B cell (primary cell): ENCODE data around the gene RBKS. TPM values are rescaled to one million over a fixed set of nuclear protein-coding genes. Genes with fewer than 3 reads are reported as not detected.

Source experiments
- ATAC-seq: fragments of 200-7000 bp; cut with Tn5 transposase; one replicate; pipeline ENCODE4 v1.10.0; 2021; ENCODE audit warnings: low read depth, mild to moderate bottlenecking, moderate number of reproducible peaks, moderate library complexity
- CTCF ChIA-PET: fragments of 350-600 bp; sonication (Branson Sonifier 250); formaldehyde crosslinking; loops from one replicate; lab custom pipeline; 2021; ENCODE audit warnings: antibody characterized with exemption, inconsistent platforms; lab: Charles Lee
- POLR2A ChIA-PET: fragments of 350-600 bp; sonication (Branson Sonifier 250); formaldehyde crosslinking; loops from one replicate; lab custom pipeline; 2021; ENCODE audit warnings: antibody characterized with exemption; lab: Charles Lee
- DNase-seq: peaks from one replicate; pipeline ENCODE4 v3.0.0; 2013
- H2AFZ ChIP-seq: 2 replicates; pipeline ENCODE4 v1.6.1; 2012; ENCODE audit warnings: mild to moderate bottlenecking, low read depth, low read length; ENCODE audit not compliant: insufficient read depth, poor library complexity, severe bottlenecking
- H3K27ac ChIP-seq, 2 donors: 1 replicate in 1 of 2; 2 replicates in 1 of 2; pipeline ENCODE4 v1.5.1; 2012 to 2013; ENCODE audit warnings: low read length in 2 of 2, mild to moderate bottlenecking in 2 of 2, moderate library complexity in 1 of 2
- H3K27me3 ChIP-seq, 4 experiments: fragments of 200-600 bp in 1 of 4; sonication (generic) in 1 of 4; replicated peaks in 1 of 4; 1 replicate in 2 of 4; 2 replicates in 2 of 4; pipeline versions ENCODE4 v1.6.1 to v1.7.0; 2013 to 2016; ENCODE audit warnings: low read length in 3 of 4, mild to moderate bottlenecking in 2 of 4, mixed read lengths in 1 of 4, moderate library complexity in 1 of 4; ENCODE audit not compliant: insufficient read depth in 4 of 4, control insufficient read depth in 3 of 4; ENCODE audit errors: control extremely low read depth in 1 of 4
- H3K36me3 ChIP-seq, 2 experiments: replicated peaks in 1 of 2; 1 replicate in 1 of 2; 2 replicates in 1 of 2; pipeline versions ENCODE4 v1.6.1 to v1.7.1; 2013; ENCODE audit warnings: low read length in 1 of 2; ENCODE audit not compliant: insufficient read depth in 2 of 2, control insufficient read depth in 1 of 2; ENCODE audit errors: control extremely low read depth in 1 of 2, extremely low read depth in 1 of 2
- H3K4me1 ChIP-seq, 2 donors: fragments of 200-600 bp in 1 of 2; sonication (generic) in 1 of 2; 1 replicate in 1 of 2; 2 replicates in 1 of 2; pipeline versions ENCODE4 v1.5.1 to v1.6.1; 2013 to 2017; ENCODE audit warnings: low read length in 2 of 2; ENCODE audit not compliant: control insufficient read depth in 2 of 2, insufficient read depth in 2 of 2
- H3K4me2 ChIP-seq: replicated peaks from 2 replicates; pipeline ENCODE3; 2012; ENCODE audit warnings: mild to moderate bottlenecking, low read depth, low read length; ENCODE audit not compliant: poor library complexity, severe bottlenecking
- H3K4me3 ChIP-seq, 5 experiments: fragments of 200-600 bp in 1 of 5; sonication (generic) in 1 of 5; 1 replicate in 3 of 5; 2 replicates in 2 of 5; pipeline versions ENCODE4 v1.5.1 to v1.7.0; 2011 to 2016; ENCODE audit warnings: low read length in 4 of 5, mild to moderate bottlenecking in 4 of 5, low read depth in 2 of 5, control low read depth in 1 of 5, moderate library complexity in 1 of 5; ENCODE audit not compliant: insufficient read depth in 1 of 5; ENCODE audit errors: control extremely low read depth in 1 of 5, extremely low read depth in 1 of 5
- H3K79me2 ChIP-seq: fragments of 200-600 bp; sonication (generic); one replicate; pipeline ENCODE4 v1.6.0; 2016; ENCODE audit warnings: low read length; ENCODE audit not compliant: control insufficient read depth, insufficient read depth
- H3K9ac ChIP-seq: fragments of 200-600 bp; sonication (generic); 2 replicates; pipeline ENCODE4 v1.6.1; 2017; ENCODE audit warnings: mild to moderate bottlenecking, low read length, moderate library complexity
- H3K9me3 ChIP-seq, 3 donors: one replicate each; pipeline versions ENCODE4 v1.6.1 to v1.7.1; 2013; ENCODE audit warnings: low read length in 2 of 3; ENCODE audit not compliant: control insufficient read depth in 2 of 3, insufficient read depth in 1 of 3; ENCODE audit errors: control extremely low read depth in 1 of 3
- H4K20me1 ChIP-seq: 2 replicates; pipeline ENCODE4 v1.6.0; 2012; ENCODE audit warnings: mild to moderate bottlenecking, low read length; ENCODE audit not compliant: insufficient read depth, control insufficient read depth, poor library complexity, severe bottlenecking
- H3K27ac Mint-ChIP-seq: one replicate; pipeline ENCODE4 v1.8.0; 2021; ENCODE audit warnings: mixed read lengths
- H3K27me3 Mint-ChIP-seq: one replicate; pipeline ENCODE4 v1.8.0; 2021; ENCODE audit warnings: mixed read lengths
- H3K4me1 Mint-ChIP-seq: one replicate; pipeline ENCODE4 v1.8.0; 2021; ENCODE audit warnings: mixed read lengths
- H3K4me3 Mint-ChIP-seq: one replicate; pipeline ENCODE4 v1.8.0; 2021; ENCODE audit warnings: mixed read lengths
- H3K9me3 Mint-ChIP-seq: one replicate; pipeline ENCODE4 v1.8.0; 2022; ENCODE audit warnings: mixed read lengths; ENCODE audit not compliant: insufficient read depth
- CTCF ChIP-seq: fragments of 200-600 bp; IDR thresholded peaks from one replicate; pipeline ENCODE4 v1.8.0; 2022; ENCODE audit warnings: antibody characterized with exemption, mild to moderate bottlenecking
- EZH2 ChIP-seq: IDR thresholded peaks from 2 replicates; pipeline ENCODE4 v1.6.1; 2012; ENCODE audit warnings: borderline replicate concordance, low read depth, mild to moderate bottlenecking, moderate library complexity, low read length; ENCODE audit not compliant: insufficient read depth, poor library complexity, severe bottlenecking
- WGBS: methylation state at CpG from one replicate; pipeline ENCODE4 v1.1.5; 2013; ENCODE audit warnings: missing lambda C conversion rate; ENCODE audit not compliant: insufficient coverage; 5-methylcytosine and 5-hydroxymethylcytosine counted together
- intact Hi-C: fragments of 100-400 bp; cut with micrococcal nuclease; formaldehyde crosslinking; loops from one replicate; pipeline ENCODE4 v1.10.0; 2022
- polyA plus RNA-seq: library from polyadenylated mRNA; depleted of rRNA; stranded (reverse); fragments of >200 nt; gene quantifications from 2 replicates; pipeline ENCODE4 v1.2.3, GENCODE V29; 2012
- total RNA-seq, 2 donors: library from RNA; stranded (reverse); fragments of 120-200 nt in 1 of 2; gene quantifications; 1 replicate in 1 of 2; 2 replicates in 1 of 2; pipeline versions ENCODE4 v1.2.3 to v1.2.4, GENCODE V29; 2013 to 2022

The RBKS gene
- total and polyA plus RNA-seq, 2 donors (not counting 1 experiment from before 2014, with no cell fraction given), result 6.4 to 9.2 TPM

- no peak for DNase-seq
- Histone ChIP-seq H3K9ac (no peak overlapping the region), H3K27me3 (no peaks in the 10 kb centered on the region), H3K4me1 (peaks cover 4 to 8% of the 10 kb centered on the region in 2 donors), H3K4me3 (no peak overlapping the region), H2AFZ (no peak overlapping the region), H4K20me1 (no peaks in the 10 kb centered on the region), H3K9me3 (no peaks in the 10 kb centered on the region), H3K36me3 (no peaks in the 10 kb centered on the region), H3K27ac (no peak overlapping the region), H3K4me2 (no peak overlapping the region), H3K79me2 (peaks cover 7% of the 10 kb centered on the region)
- WGBS, result no CpG with 5 or more reads among the region's 2 CpGs
- no peak for ATAC-seq
- no peak overlapping the region for H3K27ac Mint-ChIP-seq
- ChIA-PET POLR2A (no interaction called here), CTCF (no interaction called here)
- H3K4me1 Mint-ChIP-seq, result peaks cover 16% of the 10 kb centered on the region
- H3K4me3 Mint-ChIP-seq, result no peak overlapping the region
- H3K27me3 Mint-ChIP-seq, result no peaks in the 10 kb centered on the region
- intact Hi-C loops, result no loop called here
- no peaks in the 10 kb centered on the region for H3K9me3 Mint-ChIP-seq
- TF ChIP-seq EZH2, result no peak
- TF ChIP-seq CTCF, result no peak
Measured at GRCh38 chr2:27921424-27921823, 31.2 kb upstream of the RBKS start.

GRCh38 chr2:27920148-27920885 lies 30.1 kb upstream of the RBKS start:
- POLR2A ChIA-PET, result interaction anchor here (0.6 kb wide), 1 partner anchor 257 kb away, joined by 5 read pairs; no protein-coding TSS in a partner anchor
- intact Hi-C loops, result no loop called here
- DNase-seq (peak; percentile 66), ATAC-seq (peak; percentile 76)
- Histone ChIP-seq H3K27ac (no peak overlapping the region), H3K36me3 (peaks cover 0 to under 1% of the 10 kb centered on the region in 2 experiments), H3K4me3 (no peak overlapping the region), H3K79me2 (peaks cover 10% of the 10 kb centered on the region), H3K4me2 (no peak overlapping the region), H3K9me3 (no peaks in the 10 kb centered on the region), H3K4me1 (peaks cover 4 to 8% of the 10 kb centered on the region in 2 donors), H4K20me1 (no peaks in the 10 kb centered on the region), H3K9ac (no peak overlapping the region), H3K27me3 (no peaks in the 10 kb centered on the region), H2AFZ (no peak overlapping the region)
- Mint-ChIP-seq H3K27ac (peak overlapping the region; percentile 33), H3K9me3 (no peaks in the 10 kb centered on the region), H3K4me3 (peak overlapping the region; percentile 18), H3K27me3 (no peaks in the 10 kb centered on the region), H3K4me1 (peaks cover 16% of the 10 kb centered on the region)
- WGBS, result 100% methylated on average over 1 of the region's 4 CpGs
- CTCF ChIA-PET, result no interaction called here
- TF ChIP-seq CTCF (no peak), EZH2 (no peak)
